Ectodermal cell (in vitro differentiated cells): ENCODE results near the gene PCNA.

Experiments used
- H3K27ac ChIP-seq: 2 replicates; pipeline ENCODE4 v1.7.0; 2013; ENCODE audit warnings: mild to moderate bottlenecking, low read depth, low read length; ENCODE audit not compliant: insufficient read depth, poor library complexity, severe bottlenecking
- H3K27me3 ChIP-seq: 2 replicates; pipeline ENCODE4 v1.7.0; 2013; ENCODE audit warnings: mild to moderate bottlenecking, low read length; ENCODE audit not compliant: insufficient read depth, control insufficient read depth, poor library complexity, severe bottlenecking
- H3K36me3 ChIP-seq: one replicate; pipeline ENCODE4 v1.7.0; 2013; ENCODE audit warnings: low read length; ENCODE audit not compliant: control insufficient read depth, insufficient read depth
- H3K4me1 ChIP-seq: one replicate; pipeline ENCODE4 v1.7.0; 2013; ENCODE audit warnings: low read length; ENCODE audit not compliant: control insufficient read depth, insufficient read depth
- H3K4me3 ChIP-seq: 2 replicates; pipeline ENCODE4 v1.7.0; 2013; ENCODE audit warnings: low read depth, low read length, control low read depth; ENCODE audit not compliant: insufficient read depth
- H3K9me3 ChIP-seq: 2 replicates; pipeline ENCODE4 v1.7.0; 2013; ENCODE audit warnings: mild to moderate bottlenecking, low read length, moderate library complexity; ENCODE audit not compliant: control insufficient read depth
- WGBS, 2 experiments: methylation state at CpG; one replicate each; pipeline ENCODE4 v1.1.7; 2013; ENCODE audit warnings: missing lambda C conversion rate in 2 of 2; 5-methylcytosine and 5-hydroxymethylcytosine counted together

Gene PCNA

GRCh38 chr20:5067877-5068645, 51.7 kb downstream of the PCNA start:
- no peak overlapping the region for H3K4me3 ChIP-seq
- H3K36me3 ChIP-seq, result no peaks in the 10 kb centered on the region
- H3K27me3 ChIP-seq, result no peaks in the 10 kb centered on the region
- 80 to 82% methylated on average over 9 of the region's 9 CpGs for WGBS, 2 experiments
- H3K4me1 ChIP-seq, result no peaks in the 10 kb centered on the region
- H3K9me3 ChIP-seq, result no peaks in the 10 kb centered on the region
- no peak overlapping the region for H3K27ac ChIP-seq

GRCh38 chr20:5065879-5066383, 53.8 kb downstream of the PCNA start:
- no peak overlapping the region for H3K4me3 ChIP-seq
- no peak overlapping the region for H3K27ac ChIP-seq
- H3K27me3 ChIP-seq, result no peaks in the 10 kb centered on the region
- H3K4me1 ChIP-seq, result no peaks in the 10 kb centered on the region
- WGBS, 2 experiments, result 93 to 94% methylated on average over 10 of the region's 10 CpGs
- no peaks in the 10 kb centered on the region for H3K9me3 ChIP-seq
- no peaks in the 10 kb centered on the region for H3K36me3 ChIP-seq

- WGBS, 2 experiments, result 87 to 90% methylated on average over 7 of the region's 7 CpGs
- H3K9me3 ChIP-seq, result no peaks in the 10 kb centered on the region
- no peak overlapping the region for H3K27ac ChIP-seq
- no peaks in the 10 kb centered on the region for H3K36me3 ChIP-seq
- H3K4me3 ChIP-seq, result no peak overlapping the region
- H3K27me3 ChIP-seq, result no peaks in the 10 kb centered on the region
- no peaks in the 10 kb centered on the region for H3K4me1 ChIP-seq
Observed at GRCh38 chr20:5065166-5065878, 54.4 kb downstream of the PCNA start.
